ENCODE results near the gene FDXR.

- TF ChIP-seq CTCF (IDR thresholded peaks at IDR 0.05) (no peak), ZFX (IDR thresholded peaks at IDR 0.05; ENCODE audit: borderline replicate concordance) (no peak)
These were observed 15.7 kb upstream of the FDXR start for GRCh38 chr17:74888469-74888868.
